ENCODE results near the gene MADD.
A peak's percentile ranks its signal among the peaks of the same experiment; 100 is the strongest.

MADD gene

DNA sequence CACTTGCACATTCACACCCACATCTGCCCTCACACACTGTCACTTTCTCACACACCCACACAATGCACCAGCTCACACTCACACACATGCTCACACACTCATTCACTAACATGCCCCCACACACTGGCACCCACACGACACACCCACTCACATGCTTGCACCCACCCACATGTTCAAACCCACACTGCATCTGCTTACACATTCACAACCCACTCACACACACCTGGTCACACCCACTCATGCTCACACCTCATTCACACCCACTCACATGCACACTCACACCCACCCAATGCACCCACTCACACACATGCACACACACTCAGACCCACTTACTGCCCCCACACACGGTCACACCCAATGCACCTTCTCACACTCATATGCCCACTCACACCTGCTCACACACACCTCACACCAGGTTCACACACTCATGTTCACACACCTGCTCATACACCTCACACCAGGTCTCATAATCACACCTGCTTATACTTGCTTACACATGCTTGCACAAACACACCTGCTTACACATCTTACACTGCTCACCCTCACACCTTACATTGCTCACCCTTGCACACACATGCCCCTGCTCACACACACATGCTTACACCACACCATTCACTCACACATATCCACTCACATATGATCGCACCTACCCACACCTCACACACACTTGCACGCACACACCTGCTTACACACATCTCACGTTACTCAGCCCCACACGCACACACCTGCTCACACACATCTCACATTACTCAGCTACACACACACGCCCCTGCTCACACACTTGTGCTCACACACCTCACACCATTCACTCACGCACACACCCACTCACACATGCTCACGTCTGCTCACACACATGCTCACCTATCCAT is 86.4 kb downstream of the MADD start:
- peak in 2 of 56 donors; percentile 42 to 72 for DNase-seq

DNA sequence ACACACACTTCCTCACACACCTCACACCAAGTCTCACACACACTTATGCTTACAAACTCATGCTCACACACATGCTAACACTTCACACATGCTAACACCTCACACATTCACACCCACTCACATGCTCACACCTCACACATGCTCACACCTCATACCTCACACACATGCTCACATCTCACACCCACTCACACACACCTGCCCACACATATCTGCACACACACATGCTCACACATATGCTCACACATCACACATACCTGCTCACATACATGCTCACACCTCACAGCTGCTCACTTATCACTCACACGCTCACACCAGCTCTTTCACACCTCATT is 87.0 kb downstream of the MADD start:
- DNase-seq, result no peak

DNA sequence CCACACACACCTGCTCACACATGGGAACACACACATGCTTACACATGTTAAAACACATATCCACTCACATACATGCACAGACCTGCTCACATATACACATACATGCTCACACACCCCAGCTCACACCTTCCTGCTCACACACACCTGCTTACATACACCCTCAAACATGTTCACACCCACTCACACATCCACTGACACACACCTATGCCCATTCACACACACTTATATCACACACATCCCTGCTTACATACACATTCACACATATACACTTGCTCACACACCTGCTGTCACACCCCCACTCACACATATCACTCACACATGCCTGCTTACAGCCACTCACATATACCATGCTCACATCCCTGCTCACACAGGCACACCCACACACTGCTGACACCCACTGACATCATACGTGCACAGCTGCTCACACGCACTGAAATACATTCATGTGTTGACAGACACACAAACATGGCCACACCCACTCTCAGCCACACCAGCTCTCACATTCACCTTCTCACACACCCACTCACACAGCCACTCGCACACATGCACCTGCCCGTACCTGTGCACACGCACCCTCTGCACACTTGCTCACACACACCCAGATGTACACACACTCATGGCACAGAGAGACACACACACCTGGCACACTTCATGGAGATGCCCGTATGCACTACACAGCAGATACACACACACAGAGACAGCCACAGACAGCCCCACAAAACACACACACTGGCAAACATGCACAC is 88.2 kb downstream of the MADD start:
- no peak for DNase-seq

DNA sequence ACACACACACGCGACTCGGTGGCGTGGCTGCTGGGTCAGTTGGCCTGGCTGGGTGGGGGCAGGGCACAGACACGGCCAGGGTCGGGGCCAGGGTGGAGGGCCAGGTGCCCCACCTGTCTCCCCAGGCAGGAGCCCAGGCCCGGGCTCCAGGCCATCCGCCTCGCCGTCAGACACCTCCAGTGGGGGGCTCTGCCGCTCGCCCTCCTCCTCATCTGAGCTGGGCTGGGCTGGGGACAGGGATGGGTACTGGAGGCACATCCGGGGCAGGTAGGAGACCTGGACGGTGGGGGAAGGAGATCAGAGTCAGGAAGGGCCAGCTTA is 88.8 kb downstream of the MADD start:
- no peak for DNase-seq

DNA sequence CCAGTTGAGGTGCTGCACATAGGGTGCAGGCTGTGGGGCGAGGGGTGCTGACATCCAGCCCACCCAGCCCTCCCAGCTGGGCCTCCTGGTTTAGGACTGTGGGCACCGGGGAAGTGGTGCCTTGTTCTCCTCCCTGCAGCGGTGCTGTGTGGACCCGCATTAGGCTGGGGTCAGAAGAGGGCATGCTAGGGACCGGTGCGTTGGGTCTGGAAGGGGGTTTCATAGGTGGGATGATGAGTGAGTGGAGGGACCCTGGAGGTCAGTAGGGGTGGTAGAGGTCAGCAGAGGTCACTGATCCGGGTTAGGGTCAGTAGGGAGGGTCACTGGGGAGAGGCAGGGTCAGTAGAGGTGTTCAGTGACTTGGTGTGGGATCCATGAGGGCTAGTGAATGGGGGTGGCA is 89.2 kb downstream of the MADD start:
- DNase-seq, result no peak

DNA sequence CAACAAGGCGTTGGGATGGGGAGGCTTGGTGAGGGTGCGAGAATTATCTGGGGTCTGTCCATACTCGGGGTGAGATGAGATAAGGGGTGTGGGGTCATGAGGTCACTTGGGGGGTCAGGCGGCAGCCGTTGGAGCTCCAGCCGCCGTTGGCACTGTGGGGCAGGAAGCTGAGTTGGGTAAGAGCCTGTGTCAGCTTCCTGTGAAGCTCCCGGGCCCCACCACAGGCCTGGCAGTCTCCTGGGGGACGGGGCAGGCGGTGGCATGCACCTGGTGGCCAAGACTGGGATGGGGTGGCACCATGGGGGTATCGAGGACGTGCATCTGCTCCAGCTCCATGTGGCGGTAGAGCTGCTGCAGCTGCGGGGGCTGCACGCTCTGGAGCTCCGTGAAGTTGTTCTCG is 89.7 kb downstream of the MADD start:
- no peak for DNase-seq

DNA sequence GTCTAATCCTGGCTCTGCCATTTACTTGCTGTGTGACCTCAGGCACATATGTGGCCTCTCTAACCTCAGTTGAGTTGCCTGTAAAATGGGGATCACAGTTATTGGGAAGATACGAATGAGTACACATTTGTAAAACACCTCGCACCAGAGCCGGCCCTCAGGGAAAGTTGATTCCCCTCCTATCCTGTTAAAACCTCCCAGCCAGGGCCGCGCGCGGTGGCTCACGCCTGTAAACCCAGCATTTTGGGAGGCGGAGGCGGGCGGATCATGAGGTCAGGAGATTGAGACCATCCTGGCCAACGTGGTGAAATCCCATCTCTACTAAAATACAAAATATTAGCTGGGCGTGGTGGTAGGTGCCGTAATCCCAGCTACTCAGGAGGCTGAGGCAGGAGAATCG is 90.4 kb downstream of the MADD start:
- DNase-seq, result no peak

DNA sequence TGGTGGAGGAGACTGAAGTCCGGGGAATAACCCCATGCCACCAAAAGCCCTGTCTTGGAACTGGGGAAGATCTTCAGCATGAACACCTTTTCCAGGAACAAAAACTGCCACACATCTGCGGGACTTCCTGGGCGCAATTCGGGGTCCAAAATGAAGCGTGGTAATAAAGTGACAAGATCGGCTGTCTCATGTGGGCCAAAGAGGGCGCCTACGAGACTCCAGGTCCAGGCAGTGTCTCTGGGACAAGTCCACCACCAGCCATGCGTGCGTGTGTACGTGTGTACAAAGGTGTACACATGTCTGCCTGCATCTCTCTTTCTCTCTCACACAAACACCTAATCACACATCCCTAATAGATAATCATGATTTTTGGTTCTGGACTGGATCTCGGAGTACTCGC is 91.5 kb downstream of the MADD start:
- no peak for DNase-seq

DNA sequence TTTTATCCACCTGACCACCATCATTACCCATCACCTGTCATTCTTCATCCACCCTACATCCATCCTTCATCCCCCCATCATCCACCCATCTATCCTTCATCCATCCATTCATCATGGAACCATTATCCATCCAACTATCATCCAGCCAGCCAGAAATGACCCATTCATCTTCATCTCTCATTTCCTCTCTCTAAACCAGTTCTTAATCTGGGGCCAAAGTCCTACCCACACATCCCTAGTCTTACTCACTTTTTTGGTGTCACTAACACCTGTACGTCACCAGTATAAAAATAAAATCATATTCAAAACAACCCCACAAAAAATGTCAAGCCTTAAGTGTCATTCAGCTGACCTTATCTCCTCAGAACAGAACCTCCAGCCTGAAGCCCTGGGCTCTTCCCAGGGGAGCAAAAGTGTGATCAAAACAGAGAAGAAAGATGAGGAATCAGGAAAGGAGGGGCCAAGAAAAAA is 96.1 kb downstream of the MADD start:
- no peak for DNase-seq

DNA sequence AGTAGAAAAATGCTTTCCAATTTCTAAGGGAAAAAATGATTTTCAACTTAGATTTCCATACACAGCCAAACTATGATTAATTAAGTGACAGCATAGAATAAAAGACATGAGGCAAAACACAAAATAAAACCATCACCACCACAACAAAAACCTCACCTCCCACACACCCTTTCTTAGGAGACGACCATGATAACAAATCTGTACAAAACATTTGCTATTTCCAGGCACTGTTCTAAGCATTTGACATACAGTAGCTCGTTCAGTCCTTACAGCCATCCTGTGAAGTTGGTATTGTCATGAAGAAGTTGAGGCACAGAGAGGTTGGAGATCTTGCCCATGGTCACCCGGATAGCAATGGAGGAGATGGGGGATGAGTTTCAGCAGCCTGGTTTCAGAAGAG is 99.7 kb downstream of the MADD start:
- no peak for DNase-seq

DNA sequence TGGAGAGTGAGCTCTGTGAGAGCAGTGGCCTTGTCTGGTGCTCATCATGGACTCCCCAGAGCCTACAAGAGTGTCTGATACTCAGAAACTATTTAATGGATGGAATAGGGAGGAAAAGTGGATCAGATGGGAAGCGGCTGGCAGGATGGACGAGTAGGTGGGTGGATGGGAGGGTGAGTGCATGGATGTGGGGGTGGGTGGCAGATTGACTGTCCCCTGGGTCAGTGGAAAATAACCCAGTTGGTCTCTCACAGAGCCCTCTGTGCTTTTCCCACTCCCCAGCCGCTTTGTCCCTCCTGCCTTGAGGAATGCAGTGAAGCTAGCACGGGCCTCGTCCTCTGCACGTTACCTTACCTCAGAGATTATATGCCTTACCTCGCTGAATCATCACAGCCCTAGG is 102.5 kb downstream of the MADD start:
- no peak for DNase-seq

DNA sequence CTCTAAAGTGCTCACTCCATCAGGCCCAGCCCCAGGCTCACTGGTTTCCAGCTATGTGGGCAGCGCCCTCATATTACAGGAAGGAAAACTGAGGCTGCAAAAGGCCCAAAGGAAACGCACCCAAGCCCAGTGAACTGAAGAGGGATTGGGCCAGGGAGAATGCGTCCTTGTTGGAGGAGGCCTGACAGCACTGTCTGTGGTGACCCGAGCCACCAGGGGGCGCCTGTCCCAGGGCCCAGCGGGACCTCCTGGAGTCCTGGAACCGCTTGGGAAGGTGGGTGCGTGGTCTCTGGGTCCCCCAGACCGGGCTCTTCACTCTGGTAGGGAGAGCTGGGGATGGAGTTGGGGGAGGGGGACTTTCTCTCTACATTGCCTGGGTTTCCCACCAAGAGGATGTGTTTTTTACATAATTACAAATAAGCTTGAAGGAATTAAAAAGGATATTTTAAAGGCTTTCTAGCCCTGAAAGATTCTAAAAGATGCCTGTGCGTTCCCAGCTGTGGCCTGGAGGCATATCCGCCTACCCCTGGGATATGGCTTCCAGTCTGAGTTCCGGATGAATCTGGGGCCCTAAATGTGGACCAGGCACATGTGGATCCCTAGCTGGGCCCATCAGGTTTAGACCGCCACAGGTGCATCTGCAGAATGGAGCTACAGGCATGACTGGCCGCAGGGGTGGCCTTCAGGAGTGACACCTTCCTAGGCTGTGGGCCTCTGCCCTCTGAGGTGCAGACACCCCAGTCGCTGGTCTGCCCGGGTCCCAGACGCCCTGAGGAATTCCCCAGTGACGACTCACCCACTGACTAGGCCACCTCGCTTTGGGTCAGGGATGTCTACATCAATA is 104.2 kb downstream of the MADD start:
- DNase-seq, result peak in 40 of 56 donors; percentile 12 to 86 (median 54)

DNA sequence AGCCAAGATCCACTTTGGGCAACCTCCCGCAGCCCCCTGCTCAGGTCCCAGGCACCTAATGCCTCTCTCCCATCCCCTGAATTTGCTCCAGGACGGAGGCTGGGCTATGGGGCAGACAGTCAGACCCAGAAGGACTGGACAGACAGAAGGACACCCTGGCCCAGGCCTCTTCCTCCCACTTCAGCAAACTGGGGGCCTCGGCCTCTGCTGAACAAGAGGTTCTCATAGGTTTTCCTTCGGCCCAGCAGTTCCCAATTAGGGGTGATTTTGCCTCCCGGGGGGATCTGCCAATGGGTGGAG is 104.7 kb downstream of the MADD start:
- no peak for DNase-seq

DNA sequence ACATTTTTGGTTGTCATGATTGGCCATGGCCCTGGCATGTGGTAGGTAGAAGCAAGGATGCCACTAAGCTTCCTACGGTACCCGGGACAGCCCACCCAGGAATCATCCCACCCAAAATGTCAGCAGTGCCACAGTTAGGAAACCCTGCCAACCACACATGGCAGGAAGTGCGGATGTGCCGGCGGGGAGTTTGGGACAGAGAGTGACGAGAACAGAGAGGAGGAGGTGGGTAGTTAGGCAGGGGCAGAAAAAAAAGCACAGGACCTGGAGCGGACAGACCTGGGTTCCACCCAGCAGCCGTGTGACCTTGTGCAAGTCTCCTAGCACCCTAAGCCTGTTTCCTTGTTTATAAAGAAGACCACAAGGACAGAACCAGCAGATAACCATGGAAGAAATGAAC is 105.1 kb downstream of the MADD start:
- no peak for DNase-seq

DNA sequence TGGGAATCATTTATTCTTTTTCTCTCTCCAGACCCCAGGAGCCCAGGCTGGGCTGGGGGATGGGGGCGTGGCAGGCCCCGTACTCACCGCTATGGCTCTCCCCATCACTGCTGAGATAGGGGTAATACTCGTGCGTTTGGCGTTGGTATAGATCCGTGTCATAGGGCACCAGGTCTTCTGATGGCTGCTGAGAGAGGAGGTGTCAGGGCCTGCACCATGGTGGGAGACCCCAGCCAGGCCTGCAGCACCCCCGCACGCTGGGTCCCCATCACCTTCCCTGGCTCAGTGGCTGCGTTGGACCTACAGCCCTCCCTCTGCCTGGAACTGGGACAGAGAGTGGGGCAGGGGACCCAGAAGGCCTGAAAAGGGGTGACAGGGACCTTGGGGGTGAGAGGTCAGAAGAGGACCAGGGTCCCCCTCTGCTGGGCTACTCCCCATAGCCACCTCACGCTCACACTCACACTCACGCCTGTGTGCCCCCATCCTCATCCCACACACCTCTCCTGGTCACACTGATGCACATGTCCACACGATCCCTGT is 105.7 kb downstream of the MADD start:
- no peak for DNase-seq

DNA sequence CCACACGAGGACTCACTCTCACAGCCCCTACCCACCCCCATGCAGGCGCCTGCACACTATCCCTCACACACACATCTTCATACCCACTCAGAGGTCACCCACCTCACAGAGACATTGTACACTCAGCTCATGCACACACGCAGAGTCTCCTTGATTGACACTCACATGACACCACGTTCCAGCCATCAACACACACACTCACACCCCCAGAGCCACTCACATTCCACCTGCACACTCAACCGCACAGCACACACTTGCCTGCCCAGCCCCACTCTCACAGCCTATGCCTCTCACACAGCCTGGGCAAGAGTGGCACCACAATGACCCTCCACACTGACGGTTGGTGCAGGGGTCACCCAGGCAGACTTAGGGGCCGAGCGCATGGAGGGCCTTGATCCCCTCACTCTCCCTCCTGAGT is 106.2 kb downstream of the MADD start:
- DNase-seq, result no peak

DNA sequence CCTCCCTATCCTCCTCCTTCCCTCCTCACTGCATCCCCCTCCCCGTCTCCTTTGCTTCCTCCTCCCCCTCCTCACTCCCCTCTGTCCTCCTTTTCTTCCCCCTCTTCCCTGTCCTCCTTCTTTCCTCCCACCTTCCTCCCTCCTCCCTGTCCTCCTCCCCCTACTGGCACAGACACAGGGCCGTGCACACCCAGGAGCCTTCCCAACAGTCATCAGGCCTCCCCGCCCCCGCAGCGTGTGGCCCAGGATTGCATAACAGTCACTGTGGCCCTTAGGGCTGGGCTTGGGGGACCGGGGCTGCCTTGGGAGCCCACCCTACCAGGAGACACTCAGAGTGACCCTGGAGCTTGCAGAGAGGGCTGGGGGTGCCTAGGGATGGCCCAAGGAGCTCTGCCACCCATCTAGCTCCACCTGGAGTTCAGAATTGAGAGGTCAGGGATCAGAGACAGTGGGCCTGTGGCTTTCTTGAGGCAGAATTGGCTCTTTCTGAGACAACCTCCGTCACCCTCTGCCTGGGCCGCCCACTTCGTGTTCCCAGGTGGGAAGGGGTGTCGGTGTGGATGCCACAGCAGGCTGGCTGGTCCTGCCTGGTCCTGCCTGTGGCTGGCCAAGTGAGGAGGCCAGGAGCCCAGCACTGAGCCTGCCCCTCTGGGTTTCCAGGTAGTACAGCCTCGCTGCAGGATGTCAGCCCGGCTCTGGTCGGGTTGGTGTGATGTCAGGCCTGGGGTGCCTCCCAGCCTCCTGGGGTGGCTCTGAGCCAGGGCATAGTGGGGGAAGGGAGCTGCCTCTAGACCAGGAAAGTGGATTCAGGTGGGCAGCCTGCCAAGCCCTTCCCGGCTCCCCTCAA is 106.8 kb downstream of the MADD start:
- DNase-seq, result peak in 4 of 56 donors; percentile 14 to 33 (median 26)

DNA sequence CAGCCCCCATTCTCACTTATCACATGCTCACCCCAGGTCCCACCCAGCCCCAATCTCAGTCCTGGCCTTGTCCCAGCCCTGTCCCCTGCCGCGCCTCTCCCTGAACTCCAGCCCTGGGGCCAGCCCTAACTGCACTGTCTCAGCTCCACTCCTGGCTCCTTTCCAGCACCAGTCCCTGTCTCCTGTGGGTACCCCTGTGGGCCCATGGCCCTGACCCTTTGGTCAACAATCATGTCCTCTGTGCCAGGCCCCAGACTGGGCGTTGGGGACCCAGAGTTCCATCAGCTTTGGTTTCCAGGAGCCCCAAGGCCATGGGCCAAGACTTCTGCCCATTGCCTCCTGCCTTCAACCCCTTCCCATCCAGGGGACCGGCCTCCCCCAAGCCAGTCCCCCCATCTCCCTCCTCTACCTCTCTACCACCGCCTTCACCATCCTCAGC is 107.7 kb downstream of the MADD start:
- DNase-seq, result no peak

DNA sequence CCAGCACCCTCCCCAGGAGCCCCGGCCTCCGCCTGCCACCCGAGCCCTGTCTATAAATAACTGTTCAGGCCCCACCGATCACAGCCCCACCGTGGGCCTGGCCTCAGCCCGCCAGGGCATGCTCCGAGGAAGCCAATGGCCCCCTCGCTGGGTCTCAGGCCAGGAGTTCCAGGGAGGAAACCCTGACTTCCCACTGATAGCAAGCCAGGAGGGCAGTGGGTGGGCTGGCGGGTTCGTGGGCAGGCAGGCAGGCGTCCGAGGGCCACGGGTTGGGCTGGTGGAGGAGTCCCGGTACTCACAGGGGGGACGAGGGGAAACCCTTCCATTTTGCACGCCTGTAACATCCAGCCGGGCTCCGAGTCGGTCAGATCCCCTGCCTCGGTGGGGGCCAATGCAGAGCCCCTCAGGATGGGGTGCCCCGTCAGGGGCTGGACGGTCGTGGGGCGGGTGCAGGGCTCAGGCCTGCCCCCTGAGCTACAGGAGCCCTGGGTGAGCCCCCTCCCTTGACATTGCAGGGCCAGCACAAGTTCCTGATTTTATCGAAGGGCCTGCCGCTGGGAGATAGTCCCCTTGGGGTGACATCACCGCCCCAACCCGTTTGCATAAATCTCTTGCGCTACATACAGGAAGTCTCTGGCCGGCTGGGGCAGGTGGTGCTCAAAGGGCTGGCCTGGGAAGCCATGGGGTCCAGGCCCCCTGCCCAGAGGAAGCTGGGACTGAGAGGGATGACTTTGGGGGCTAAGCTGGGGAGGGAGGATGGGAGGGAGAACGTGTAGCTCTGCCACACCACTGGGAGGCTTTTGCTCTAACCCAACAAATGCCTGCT is 108.3 kb downstream of the MADD start, which contains the start of gene SPI1:
TSS of gene SPI1 (minus strand) at position 538 of the 826 bp plus-strand sequence. CDS start at position 344, 194 bp downstream.
- peak in 14 of 56 donors; percentile 17 to 61 (median 33) for DNase-seq

DNA sequence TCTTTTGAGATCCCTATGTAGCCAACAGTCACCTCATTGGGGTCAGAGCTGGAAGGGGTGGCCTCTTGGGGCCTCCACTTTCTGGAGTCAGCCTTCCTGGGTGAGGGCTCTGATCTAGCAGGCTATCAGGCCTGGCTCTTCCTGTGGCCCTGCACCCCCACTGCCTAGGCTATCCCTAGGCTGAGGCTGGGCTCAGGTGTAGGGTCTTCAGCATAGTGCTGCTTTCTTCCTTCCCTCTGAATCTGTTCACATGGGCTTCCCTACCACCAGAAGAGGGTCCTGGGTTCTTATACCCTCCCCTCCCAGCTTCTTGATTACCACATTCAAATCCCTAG is 108.9 kb downstream of the MADD start:
- DNase-seq, result no peak
